GM12878 (cell line): Measurements from ENCODE around the gene CLIP2. TPM values are rescaled to one million over a fixed set of nuclear protein-coding genes. Genes with fewer than 3 reads are reported as not detected.
A peak's percentile ranks its signal among the peaks of the same experiment; 100 is the strongest.

Source experiments
- FOS ChIP-seq: IDR thresholded peaks from 3 replicates; pipeline ENCODE4 v1.6.1; 2011; ENCODE audit warnings: borderline replicate concordance; ENCODE audit not compliant: insufficient read length; ENCODE audit errors: extremely low read depth
- IKZF1 ChIP-seq: fragments of 450-650 bp; conservative IDR thresholded peaks from 2 replicates; pipeline ENCODE4 v1.6.1; 2017; ENCODE audit warnings: antibody characterized with exemption, mild to moderate bottlenecking
- SPI1 ChIP-seq: IDR thresholded peaks from 2 replicates; pipeline ENCODE4 v1.6.1; 2011; ENCODE audit warnings: low read depth, mild to moderate bottlenecking, low read length, moderate library complexity, borderline replicate concordance; ENCODE audit not compliant: insufficient read depth
- polyA plus RNA-seq, 11 experiments: library from polyadenylated mRNA; depleted of rRNA in 4 of 11; unstranded in 6 of 11; stranded (reverse) in 5 of 11; fragments of >200 nt; fragmentation: Nextera tagmentation in 4 of 11; fragmentation: Illumina TruSeq in 1 of 11; extraction: Ambion mirVana in 4 of 11; extraction: Trizol in 1 of 11; gene quantifications; 1 replicate in 1 of 11; 2 replicates in 10 of 11; pipeline versions ENCODE4 v1.2.1 to v1.2.3, GENCODE V29; 2011 to 2016; ENCODE audit warnings: inconsistent platforms in 2 of 11, missing spikeins in 2 of 11, low read depth in 1 of 11
- total RNA-seq, 4 experiments: library from RNA; depleted of rRNA in 3 of 4; stranded (reverse); fragments of >200 nt in 3 of 4; fragmentation: Illumina TruSeq in 1 of 4; extraction: Trizol in 1 of 4; gene quantifications; 2 replicates each; pipeline versions ENCODE4 v1.2.1 to v1.2.3, GENCODE V29; 2013 to 2021
- TF ChIP-seq, protein P1 (sequence below): fragments of 450-650 bp; IDR thresholded peaks from 2 replicates; pipeline ENCODE4 v1.6.1; 2017; ENCODE audit warnings: low read depth, mild to moderate bottlenecking, moderate library complexity
- TF ChIP-seq, protein P2 (sequence below): IDR thresholded peaks from 2 replicates; pipeline ENCODE4 v1.6.1; 2012; ENCODE audit warnings: low read depth, low read length, improper control_type of control experiment
- TF ChIP-seq, protein P3 (sequence below), 3 experiments: IDR thresholded peaks in 2 of 3; conservative IDR thresholded peaks in 1 of 3; 2 replicates each; pipeline ENCODE4 v1.5.1; 2011; ENCODE audit warnings: low read depth in 3 of 3, low read length in 3 of 3, mild to moderate bottlenecking in 3 of 3, control low read depth in 2 of 3, moderate library complexity in 2 of 3, inconsistent platforms in 1 of 3, mixed read lengths in 1 of 3; ENCODE audit not compliant: control insufficient read depth in 2 of 3, insufficient read depth in 1 of 3; ENCODE audit errors: extremely low read depth in 1 of 3

CLIP2 gene
- total and polyA plus RNA-seq, 10 of the 15 experiments (the other 5 are each of a cell fraction or from before 2014, with no cell fraction given), result 0.26 to 56.3 (median 21.0) TPM

DNA sequence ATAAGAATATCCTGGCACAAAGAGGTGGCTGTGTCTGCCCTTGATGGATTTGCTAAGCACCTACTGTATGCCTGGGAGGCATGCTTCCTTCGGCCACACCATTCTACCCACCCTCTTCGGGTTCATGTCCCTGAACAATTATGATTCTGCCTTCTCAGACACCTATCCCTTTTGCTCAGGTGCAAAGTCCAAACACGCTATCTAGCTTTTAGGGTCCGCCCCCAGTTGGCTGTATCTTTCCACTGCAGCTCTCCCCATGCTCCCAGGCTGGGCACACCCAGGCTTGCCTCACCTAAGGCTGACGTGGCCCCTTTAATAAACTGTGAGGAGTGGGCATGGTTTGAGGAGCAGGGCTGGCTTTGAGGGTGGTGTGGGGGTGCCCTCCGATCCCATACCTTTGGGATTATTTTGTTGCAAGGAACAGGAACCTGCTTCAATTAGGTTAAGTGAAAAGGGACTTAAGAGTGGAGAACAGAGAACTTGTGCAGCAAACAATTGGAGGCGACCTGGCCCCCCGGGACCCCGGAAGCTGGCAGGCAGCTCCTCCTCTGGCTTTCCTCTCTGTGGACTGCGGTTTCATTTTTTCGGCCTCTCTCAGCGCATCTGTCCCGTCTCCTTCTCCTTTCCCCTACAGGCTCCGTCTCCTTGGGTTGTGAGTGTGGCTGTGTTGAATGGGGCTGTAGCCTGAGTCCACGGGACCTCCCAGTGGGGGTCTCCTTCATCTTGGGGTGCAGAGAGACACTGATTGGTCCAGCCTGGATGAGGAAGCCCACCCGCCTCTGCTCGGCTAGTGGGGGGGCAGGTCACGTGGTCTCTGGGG lies 3.8 kb downstream of the CLIP2 start (continued):
- no peak for TF ChIP-seq FOS
- TF ChIP-seq SPI1, result no peak
- peak; percentile 58 for TF ChIP-seq IKZF1
- TF ChIP-seq, protein P1, sequence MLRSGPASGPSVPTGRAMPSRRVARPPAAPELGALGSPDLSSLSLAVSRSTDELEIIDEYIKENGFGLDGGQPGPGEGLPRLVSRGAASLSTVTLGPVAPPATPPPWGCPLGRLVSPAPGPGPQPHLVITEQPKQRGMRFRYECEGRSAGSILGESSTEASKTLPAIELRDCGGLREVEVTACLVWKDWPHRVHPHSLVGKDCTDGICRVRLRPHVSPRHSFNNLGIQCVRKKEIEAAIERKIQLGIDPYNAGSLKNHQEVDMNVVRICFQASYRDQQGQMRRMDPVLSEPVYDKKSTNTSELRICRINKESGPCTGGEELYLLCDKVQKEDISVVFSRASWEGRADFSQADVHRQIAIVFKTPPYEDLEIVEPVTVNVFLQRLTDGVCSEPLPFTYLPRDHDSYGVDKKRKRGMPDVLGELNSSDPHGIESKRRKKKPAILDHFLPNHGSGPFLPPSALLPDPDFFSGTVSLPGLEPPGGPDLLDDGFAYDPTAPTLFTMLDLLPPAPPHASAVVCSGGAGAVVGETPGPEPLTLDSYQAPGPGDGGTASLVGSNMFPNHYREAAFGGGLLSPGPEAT, result 0 out of 2 replicates have a peak, but pooled peaks have one; percentile 13
- TF ChIP-seq, protein P2, sequence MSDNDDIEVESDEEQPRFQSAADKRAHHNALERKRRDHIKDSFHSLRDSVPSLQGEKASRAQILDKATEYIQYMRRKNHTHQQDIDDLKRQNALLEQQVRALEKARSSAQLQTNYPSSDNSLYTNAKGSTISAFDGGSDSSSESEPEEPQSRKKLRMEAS, result 0 out of 2 replicates have a peak, but pooled peaks have one; percentile 35
- TF ChIP-seq, protein P3, sequence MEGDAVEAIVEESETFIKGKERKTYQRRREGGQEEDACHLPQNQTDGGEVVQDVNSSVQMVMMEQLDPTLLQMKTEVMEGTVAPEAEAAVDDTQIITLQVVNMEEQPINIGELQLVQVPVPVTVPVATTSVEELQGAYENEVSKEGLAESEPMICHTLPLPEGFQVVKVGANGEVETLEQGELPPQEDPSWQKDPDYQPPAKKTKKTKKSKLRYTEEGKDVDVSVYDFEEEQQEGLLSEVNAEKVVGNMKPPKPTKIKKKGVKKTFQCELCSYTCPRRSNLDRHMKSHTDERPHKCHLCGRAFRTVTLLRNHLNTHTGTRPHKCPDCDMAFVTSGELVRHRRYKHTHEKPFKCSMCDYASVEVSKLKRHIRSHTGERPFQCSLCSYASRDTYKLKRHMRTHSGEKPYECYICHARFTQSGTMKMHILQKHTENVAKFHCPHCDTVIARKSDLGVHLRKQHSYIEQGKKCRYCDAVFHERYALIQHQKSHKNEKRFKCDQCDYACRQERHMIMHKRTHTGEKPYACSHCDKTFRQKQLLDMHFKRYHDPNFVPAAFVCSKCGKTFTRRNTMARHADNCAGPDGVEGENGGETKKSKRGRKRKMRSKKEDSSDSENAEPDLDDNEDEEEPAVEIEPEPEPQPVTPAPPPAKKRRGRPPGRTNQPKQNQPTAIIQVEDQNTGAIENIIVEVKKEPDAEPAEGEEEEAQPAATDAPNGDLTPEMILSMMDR (IDR thresholded peaks at IDR 0.05 in 2 of 3, conservative IDR thresholded peaks at IDR 0.05 in 1 of 3; ENCODE audit: control insufficient read depth in 2 of 3, extremely low read depth in 1 of 3, insufficient read depth in 1 of 3, low read depth in 3 of 3, low read length in 3 of 3), result peak in 1 of 3 experiments; percentile 19; a peak in 1 of 6 replicates
